ENCODE data around the gene BMP7. TPM values are rescaled to one million over a fixed set of nuclear protein-coding genes. Genes with fewer than 3 reads are reported as not detected.

The BMP7 gene
- total and polyA plus RNA-seq, 2 experiments from 2014 or later: 15.9 to 22.8 TPM

DNA sequence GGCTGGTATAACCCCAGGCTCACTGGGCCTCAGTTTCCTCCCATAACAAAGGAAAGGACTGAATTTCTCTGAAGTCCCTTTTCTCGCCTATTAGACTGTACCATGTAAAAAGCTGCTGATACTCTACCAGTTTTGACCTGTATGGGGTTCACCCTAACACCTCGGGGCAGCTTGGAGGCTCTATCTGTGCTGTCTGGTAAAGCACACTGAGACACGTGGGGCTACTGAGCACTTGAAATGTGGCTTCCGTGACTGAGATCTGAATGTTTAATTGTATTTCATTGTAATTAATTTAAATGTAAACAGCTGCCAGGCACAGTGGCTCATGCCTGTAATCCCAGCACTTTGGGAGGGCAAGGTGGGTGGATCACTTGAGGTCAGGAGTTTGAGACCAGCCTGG is 24.0 kb downstream of the BMP7 start (continued):
- TF ChIP-seq, protein P1, sequence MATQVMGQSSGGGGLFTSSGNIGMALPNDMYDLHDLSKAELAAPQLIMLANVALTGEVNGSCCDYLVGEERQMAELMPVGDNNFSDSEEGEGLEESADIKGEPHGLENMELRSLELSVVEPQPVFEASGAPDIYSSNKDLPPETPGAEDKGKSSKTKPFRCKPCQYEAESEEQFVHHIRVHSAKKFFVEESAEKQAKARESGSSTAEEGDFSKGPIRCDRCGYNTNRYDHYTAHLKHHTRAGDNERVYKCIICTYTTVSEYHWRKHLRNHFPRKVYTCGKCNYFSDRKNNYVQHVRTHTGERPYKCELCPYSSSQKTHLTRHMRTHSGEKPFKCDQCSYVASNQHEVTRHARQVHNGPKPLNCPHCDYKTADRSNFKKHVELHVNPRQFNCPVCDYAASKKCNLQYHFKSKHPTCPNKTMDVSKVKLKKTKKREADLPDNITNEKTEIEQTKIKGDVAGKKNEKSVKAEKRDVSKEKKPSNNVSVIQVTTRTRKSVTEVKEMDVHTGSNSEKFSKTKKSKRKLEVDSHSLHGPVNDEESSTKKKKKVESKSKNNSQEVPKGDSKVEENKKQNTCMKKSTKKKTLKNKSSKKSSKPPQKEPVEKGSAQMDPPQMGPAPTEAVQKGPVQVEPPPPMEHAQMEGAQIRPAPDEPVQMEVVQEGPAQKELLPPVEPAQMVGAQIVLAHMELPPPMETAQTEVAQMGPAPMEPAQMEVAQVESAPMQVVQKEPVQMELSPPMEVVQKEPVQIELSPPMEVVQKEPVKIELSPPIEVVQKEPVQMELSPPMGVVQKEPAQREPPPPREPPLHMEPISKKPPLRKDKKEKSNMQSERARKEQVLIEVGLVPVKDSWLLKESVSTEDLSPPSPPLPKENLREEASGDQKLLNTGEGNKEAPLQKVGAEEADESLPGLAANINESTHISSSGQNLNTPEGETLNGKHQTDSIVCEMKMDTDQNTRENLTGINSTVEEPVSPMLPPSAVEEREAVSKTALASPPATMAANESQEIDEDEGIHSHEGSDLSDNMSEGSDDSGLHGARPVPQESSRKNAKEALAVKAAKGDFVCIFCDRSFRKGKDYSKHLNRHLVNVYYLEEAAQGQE (IDR thresholded peaks at IDR 0.05; ENCODE audit: unreplicated experiment): no peak
- TF ChIP-seq, protein P2, sequence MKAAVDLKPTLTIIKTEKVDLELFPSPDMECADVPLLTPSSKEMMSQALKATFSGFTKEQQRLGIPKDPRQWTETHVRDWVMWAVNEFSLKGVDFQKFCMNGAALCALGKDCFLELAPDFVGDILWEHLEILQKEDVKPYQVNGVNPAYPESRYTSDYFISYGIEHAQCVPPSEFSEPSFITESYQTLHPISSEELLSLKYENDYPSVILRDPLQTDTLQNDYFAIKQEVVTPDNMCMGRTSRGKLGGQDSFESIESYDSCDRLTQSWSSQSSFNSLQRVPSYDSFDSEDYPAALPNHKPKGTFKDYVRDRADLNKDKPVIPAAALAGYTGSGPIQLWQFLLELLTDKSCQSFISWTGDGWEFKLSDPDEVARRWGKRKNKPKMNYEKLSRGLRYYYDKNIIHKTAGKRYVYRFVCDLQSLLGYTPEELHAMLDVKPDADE (IDR thresholded peaks at IDR 0.05): no peak
- TF ChIP-seq POLR2AphosphoS5 (IDR thresholded peaks at IDR 0.05; ENCODE audit: low read depth): no peak

DNA sequence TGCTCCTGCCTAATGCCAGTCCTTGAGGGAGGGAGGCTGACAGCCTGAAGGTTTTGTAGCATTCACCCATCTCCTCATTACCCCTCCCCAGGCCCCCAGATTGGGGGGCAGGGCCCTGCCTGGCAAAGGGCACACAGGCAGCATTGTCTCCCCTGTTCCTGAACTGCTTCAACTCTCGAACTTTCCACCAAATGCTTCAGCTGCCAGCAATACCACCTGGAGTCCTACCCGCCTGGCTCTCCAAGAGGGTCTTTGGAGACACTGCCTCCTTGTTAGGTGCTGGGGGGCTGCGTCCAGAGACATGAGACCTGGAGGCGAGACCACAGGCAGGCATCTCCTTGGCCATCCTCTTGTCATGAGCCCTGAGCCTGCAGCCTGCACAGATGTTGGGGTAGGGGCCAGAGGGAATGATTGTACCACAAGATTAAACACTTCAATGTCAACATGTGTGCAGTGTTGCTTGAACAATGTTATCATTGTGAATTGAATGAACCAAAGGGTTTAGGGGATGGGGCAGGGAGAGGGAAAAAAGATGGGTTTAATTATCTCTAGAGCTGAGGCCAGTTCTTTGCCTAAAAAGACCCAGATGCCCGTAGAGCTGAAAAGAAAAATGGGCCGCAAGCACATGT is 25.0 kb downstream of the BMP7 start:
- H3K4me3 Mint-ChIP-seq: no peak overlapping the region
- Histone ChIP-seq H3K27me3 (ENCODE audit: insufficient read depth) (no peaks in the 10 kb centered on the region), H3K36me3 (ENCODE audit: insufficient read depth) (no peaks in the 10 kb centered on the region), H3K4me3 (no peak overlapping the region), H3K4me2 (no peak overlapping the region), H3K79me2 (replicated peaks; ENCODE audit: insufficient read depth) (peaks cover 9% of the 10 kb centered on the region), H3K27ac (ENCODE audit: low read depth) (no peak overlapping the region), H2AFZ (no peak overlapping the region), H3K9me2 (ENCODE audit: insufficient read depth) (no peaks in the 10 kb centered on the region), H3F3A (replicated peaks; ENCODE audit: low read depth) (no peaks in the 10 kb centered on the region), H3K4me1 (ENCODE audit: insufficient read depth) (no peaks in the 10 kb centered on the region; the same call in 1 of the 2 replicates), H4K20me1 (replicated peaks; ENCODE audit: insufficient read depth) (0 out of 2 replicates have a peak, but pooled peaks cover 5% of the 10 kb centered on the region)
- DNase-seq (ENCODE audit: low spot score) (no peak), ATAC-seq (no peak)
- peaks cover 14% of the 10 kb centered on the region for H3K4me1 Mint-ChIP-seq
- no peak overlapping the region for H3K27ac Mint-ChIP-seq
- TF ChIP-seq, protein P3, sequence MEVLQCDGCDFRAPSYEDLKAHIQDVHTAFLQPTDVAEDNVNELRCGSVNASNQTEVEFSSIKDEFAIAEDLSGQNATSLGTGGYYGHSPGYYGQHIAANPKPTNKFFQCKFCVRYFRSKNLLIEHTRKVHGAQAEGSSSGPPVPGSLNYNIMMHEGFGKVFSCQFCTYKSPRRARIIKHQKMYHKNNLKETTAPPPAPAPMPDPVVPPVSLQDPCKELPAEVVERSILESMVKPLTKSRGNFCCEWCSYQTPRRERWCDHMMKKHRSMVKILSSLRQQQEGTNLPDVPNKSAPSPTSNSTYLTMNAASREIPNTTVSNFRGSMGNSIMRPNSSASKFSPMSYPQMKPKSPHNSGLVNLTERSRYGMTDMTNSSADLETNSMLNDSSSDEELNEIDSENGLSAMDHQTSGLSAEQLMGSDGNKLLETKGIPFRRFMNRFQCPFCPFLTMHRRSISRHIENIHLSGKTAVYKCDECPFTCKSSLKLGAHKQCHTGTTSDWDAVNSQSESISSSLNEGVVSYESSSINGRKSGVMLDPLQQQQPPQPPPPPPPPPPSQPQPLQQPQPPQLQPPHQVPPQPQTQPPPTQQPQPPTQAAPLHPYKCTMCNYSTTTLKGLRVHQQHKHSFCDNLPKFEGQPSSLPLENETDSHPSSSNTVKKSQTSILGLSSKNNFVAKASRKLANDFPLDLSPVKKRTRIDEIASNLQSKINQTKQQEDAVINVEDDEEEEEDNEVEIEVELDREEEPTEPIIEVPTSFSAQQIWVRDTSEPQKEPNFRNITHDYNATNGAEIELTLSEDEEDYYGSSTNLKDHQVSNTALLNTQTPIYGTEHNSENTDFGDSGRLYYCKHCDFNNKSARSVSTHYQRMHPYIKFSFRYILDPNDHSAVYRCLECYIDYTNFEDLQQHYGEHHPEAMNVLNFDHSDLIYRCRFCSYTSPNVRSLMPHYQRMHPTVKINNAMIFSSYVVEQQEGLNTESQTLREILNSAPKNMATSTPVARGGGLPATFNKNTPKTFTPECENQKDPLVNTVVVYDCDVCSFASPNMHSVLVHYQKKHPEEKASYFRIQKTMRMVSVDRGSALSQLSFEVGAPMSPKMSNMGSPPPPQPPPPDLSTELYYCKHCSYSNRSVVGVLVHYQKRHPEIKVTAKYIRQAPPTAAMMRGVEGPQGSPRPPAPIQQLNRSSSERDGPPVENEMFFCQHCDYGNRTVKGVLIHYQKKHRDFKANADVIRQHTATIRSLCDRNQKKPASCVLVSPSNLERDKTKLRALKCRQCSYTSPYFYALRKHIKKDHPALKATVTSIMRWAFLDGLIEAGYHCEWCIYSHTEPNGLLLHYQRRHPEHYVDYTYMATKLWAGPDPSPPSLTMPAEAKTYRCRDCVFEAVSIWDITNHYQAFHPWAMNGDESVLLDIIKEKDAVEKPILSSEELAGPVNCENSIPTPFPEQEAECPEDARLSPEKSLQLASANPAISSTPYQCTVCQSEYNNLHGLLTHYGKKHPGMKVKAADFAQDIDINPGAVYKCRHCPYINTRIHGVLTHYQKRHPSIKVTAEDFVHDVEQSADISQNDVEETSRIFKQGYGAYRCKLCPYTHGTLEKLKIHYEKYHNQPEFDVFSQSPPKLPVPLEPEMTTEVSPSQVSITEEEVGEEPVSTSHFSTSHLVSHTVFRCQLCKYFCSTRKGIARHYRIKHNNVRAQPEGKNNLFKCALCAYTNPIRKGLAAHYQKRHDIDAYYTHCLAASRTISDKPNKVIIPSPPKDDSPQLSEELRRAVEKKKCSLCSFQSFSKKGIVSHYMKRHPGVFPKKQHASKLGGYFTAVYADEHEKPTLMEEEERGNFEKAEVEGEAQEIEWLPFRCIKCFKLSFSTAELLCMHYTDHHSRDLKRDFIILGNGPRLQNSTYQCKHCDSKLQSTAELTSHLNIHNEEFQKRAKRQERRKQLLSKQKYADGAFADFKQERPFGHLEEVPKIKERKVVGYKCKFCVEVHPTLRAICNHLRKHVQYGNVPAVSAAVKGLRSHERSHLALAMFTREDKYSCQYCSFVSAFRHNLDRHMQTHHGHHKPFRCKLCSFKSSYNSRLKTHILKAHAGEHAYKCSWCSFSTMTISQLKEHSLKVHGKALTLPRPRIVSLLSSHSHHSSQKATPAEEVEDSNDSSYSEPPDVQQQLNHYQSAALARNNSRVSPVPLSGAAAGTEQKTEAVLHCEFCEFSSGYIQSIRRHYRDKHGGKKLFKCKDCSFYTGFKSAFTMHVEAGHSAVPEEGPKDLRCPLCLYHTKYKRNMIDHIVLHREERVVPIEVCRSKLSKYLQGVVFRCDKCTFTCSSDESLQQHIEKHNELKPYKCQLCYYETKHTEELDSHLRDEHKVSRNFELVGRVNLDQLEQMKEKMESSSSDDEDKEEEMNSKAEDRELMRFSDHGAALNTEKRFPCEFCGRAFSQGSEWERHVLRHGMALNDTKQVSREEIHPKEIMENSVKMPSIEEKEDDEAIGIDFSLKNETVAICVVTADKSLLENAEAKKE (CRISPR knock-in tag; IDR thresholded peaks at IDR 0.05): no peak
- TF ChIP-seq NANOG (IDR thresholded peaks at IDR 0.05; ENCODE audit: borderline replicate concordance) (no peak), ZNF331 (CRISPR knock-in tag; IDR thresholded peaks at IDR 0.05; ENCODE audit: low read depth) (no peak), CREB1 (CRISPR knock-in tag; IDR thresholded peaks at IDR 0.05; ENCODE audit: low read depth) (no peak)
- TF ChIP-seq, protein P2 (IDR thresholded peaks at IDR 0.05): no peak
- peaks cover 27% of the 10 kb centered on the region for H3K36me3 Mint-ChIP-seq (ENCODE audit: low read depth)
- H3K9me3 Mint-ChIP-seq: peaks cover 27% of the 10 kb centered on the region
- H3K27me3 Mint-ChIP-seq (ENCODE audit: insufficient read depth, low read depth, poor library complexity): peaks cover 9% of the 10 kb centered on the region

Measured in GM23338 (cell line).